IMR-90 (cell line): ENCODE measurements around the gene CLOCK. TPM values are rescaled to one million over a fixed set of nuclear protein-coding genes. Genes with fewer than 3 reads are reported as not detected.

Source experiments
- ATAC-seq: fragments of 200-7000 bp; cut with Tn5 transposase; 2 replicates; pipeline ENCODE4 v1.9.1; 2020; ENCODE audit warnings: low read depth, mild to moderate bottlenecking, moderate library complexity
- BruUV-seq: library from RNA; stranded (reverse); fragments of 400-500 nt; replicated peaks from 2 replicates; lab custom pipeline; 2021; lab: Mats Ljungman, UMichigan
- CTCF ChIA-PET: fragments of 300-600 bp; formaldehyde crosslinking; extraction: SDS; loops from one replicate; lab custom pipeline; 2021; ENCODE audit warnings: antibody characterized with exemption; lab: Yijun Ruan, JAX
- POLR2A ChIA-PET: fragments of 300-600 bp; sonication (Branson Sonifier 250); formaldehyde crosslinking; loops from one replicate; lab custom pipeline; 2022; ENCODE audit warnings: antibody characterized with exemption; ENCODE audit not compliant: unreplicated experiment; lab: Charles Lee
- DNase-seq: peaks from one replicate; pipeline ENCODE4 v3.0.0; 2013
- H2AFZ ChIP-seq: replicated peaks from 2 replicates; pipeline ENCODE3; 2013; ENCODE audit warnings: low read length, mild to moderate bottlenecking; ENCODE audit not compliant: poor library complexity
- H2AK5ac ChIP-seq: 2 replicates; pipeline ENCODE4 v1.6.1; 2013; ENCODE audit warnings: low read depth, low read length, inconsistent platforms
- H2AK9ac ChIP-seq: replicated peaks from 2 replicates; pipeline ENCODE3; 2013; ENCODE audit warnings: mild to moderate bottlenecking, low read depth, low read length, moderate library complexity; ENCODE audit not compliant: poor library complexity
- H2BK120ac ChIP-seq: 2 replicates; pipeline ENCODE4 v1.6.1; 2013; ENCODE audit warnings: low read depth, low read length, inconsistent platforms
- H2BK15ac ChIP-seq: 3 replicates; pipeline ENCODE4 v1.6.1; 2013; ENCODE audit warnings: low read depth, low read length, inconsistent platforms
- H2BK20ac ChIP-seq: 2 replicates; pipeline ENCODE4 v1.6.1; 2013; ENCODE audit warnings: low read depth, mild to moderate bottlenecking, inconsistent platforms, low read length, moderate library complexity
- H2BK5ac ChIP-seq: 2 replicates; pipeline ENCODE4 v1.6.1; 2013; ENCODE audit warnings: mild to moderate bottlenecking, low read depth, low read length, inconsistent platforms; ENCODE audit not compliant: poor library complexity, severe bottlenecking
- H3K14ac ChIP-seq: replicated peaks from 2 replicates; pipeline ENCODE4 v1.6.1; 2013; ENCODE audit warnings: low read depth, low read length, inconsistent platforms
- H3K18ac ChIP-seq: 2 replicates; pipeline ENCODE4 v1.6.1; 2013; ENCODE audit warnings: low read depth, low read length, control low read depth
- H3K23ac ChIP-seq: 2 replicates; pipeline ENCODE4 v1.6.1; 2013; ENCODE audit warnings: low read depth, low read length, inconsistent platforms
- H3K27ac ChIP-seq: 2 replicates; pipeline ENCODE4 v1.5.1; 2013; ENCODE audit warnings: mild to moderate bottlenecking, control low read depth, low read length; ENCODE audit not compliant: insufficient read depth
- H3K27me3 ChIP-seq: 2 replicates; pipeline ENCODE4 v1.6.1; 2013; ENCODE audit warnings: low read length; ENCODE audit not compliant: control insufficient read depth, insufficient read depth
- H3K36me3 ChIP-seq: 2 replicates; pipeline ENCODE4 v1.6.1; 2013; ENCODE audit warnings: low read length, mixed read lengths; ENCODE audit not compliant: control insufficient read depth, insufficient read depth
- H3K4ac ChIP-seq: 2 replicates; pipeline ENCODE4 v1.6.1; 2013; ENCODE audit warnings: low read depth, low read length, inconsistent platforms
- H3K4me1 ChIP-seq: 2 replicates; pipeline ENCODE4 v1.6.1; 2013; ENCODE audit warnings: low read length, mixed read lengths; ENCODE audit not compliant: control insufficient read depth, insufficient read depth
- H3K4me2 ChIP-seq: 2 replicates; pipeline ENCODE4 v1.6.1; 2013; ENCODE audit warnings: low read depth, mild to moderate bottlenecking, control low read depth, low read length, moderate library complexity
- H3K4me3 ChIP-seq: 2 replicates; pipeline ENCODE4 v1.5.1; 2013; ENCODE audit warnings: low read depth, mild to moderate bottlenecking, control low read depth, low read length, moderate library complexity; ENCODE audit not compliant: insufficient read depth
- H3K56ac ChIP-seq: 2 replicates; pipeline ENCODE4 v1.6.1; 2013; ENCODE audit warnings: low read length, inconsistent platforms; ENCODE audit not compliant: insufficient read depth; ENCODE audit errors: extremely low read depth
- H3K79me1 ChIP-seq, 2 experiments: 2 replicates each; pipeline ENCODE4 v1.6.1; 2013; ENCODE audit warnings: low read length in 2 of 2, inconsistent platforms in 1 of 2, low read depth in 1 of 2
- H3K9ac ChIP-seq: 2 replicates; pipeline ENCODE4 v1.6.1; 2013; ENCODE audit warnings: low read depth, low read length, control low read depth
- H3K9me1 ChIP-seq: 2 replicates; pipeline ENCODE4 v1.6.1; 2013; ENCODE audit warnings: low read length, inconsistent platforms; ENCODE audit not compliant: insufficient read depth
- H3K9me3 ChIP-seq: 2 replicates; pipeline ENCODE4 v1.6.1; 2013; ENCODE audit warnings: low read length; ENCODE audit not compliant: control insufficient read depth, insufficient read depth
- H4K20me1 ChIP-seq: 2 replicates; pipeline ENCODE4 v1.6.1; 2013; ENCODE audit warnings: low read length, inconsistent platforms; ENCODE audit not compliant: insufficient read depth
- H4K5ac ChIP-seq: 2 replicates; pipeline ENCODE4 v1.6.1; 2013; ENCODE audit warnings: mild to moderate bottlenecking, low read depth, low read length, control low read depth
- H4K8ac ChIP-seq, 2 experiments: 2 replicates each; pipeline ENCODE4 v1.6.1; 2013; ENCODE audit warnings: low read depth in 2 of 2, low read length in 2 of 2, control low read depth in 1 of 2, inconsistent platforms in 1 of 2
- H4K91ac ChIP-seq: 2 replicates; pipeline ENCODE4 v1.6.1; 2013; ENCODE audit warnings: low read depth, low read length, inconsistent platforms; ENCODE audit not compliant: insufficient read depth
- BHLHE40 ChIP-seq: fragments of 150-350 bp; IDR thresholded peaks from 2 replicates; pipeline ENCODE4 v1.6.1; 2016; ENCODE audit warnings: mild to moderate bottlenecking, low read depth, low read length
- CEBPB ChIP-seq: IDR thresholded peaks from 2 replicates; pipeline ENCODE4 v1.6.1; 2012; ENCODE audit warnings: low read depth, low read length, improper control_type of control experiment
- CHD1 ChIP-seq: IDR thresholded peaks from 2 replicates; pipeline ENCODE4 v1.6.1; 2012; ENCODE audit warnings: low read depth, low read length, improper control_type of control experiment
- CTCF ChIP-seq: conservative IDR thresholded peaks from 2 replicates; pipeline ENCODE4 v1.5.1; 2012; ENCODE audit warnings: mild to moderate bottlenecking, low read depth, low read length, improper control_type of control experiment
- ELK1 ChIP-seq: fragments of 150-350 bp; IDR thresholded peaks from 2 replicates; pipeline ENCODE4 v1.6.1; 2016; ENCODE audit warnings: low read depth, mild to moderate bottlenecking, low read length, moderate library complexity, borderline replicate concordance
- FOS ChIP-seq: fragments of 150-350 bp; IDR thresholded peaks from 2 replicates; pipeline ENCODE4 v1.6.1; 2016; ENCODE audit warnings: low read depth, low read length
- MAFK ChIP-seq: IDR thresholded peaks from 2 replicates; pipeline ENCODE4 v1.6.1; 2012; ENCODE audit warnings: low read depth, low read length, improper control_type of control experiment
- MXI1 ChIP-seq: IDR thresholded peaks from 2 replicates; pipeline ENCODE4 v1.6.1; 2012; ENCODE audit warnings: low read depth, mild to moderate bottlenecking, low read length, moderate library complexity, borderline replicate concordance
- NFE2L2 ChIP-seq: fragments of 150-350 bp; IDR thresholded peaks from 2 replicates; pipeline ENCODE4 v1.6.1; 2016; ENCODE audit warnings: low read depth, mild to moderate bottlenecking, low read length
- RAD21 ChIP-seq: IDR thresholded peaks from 2 replicates; pipeline ENCODE4 v1.6.1; 2012; ENCODE audit warnings: low read length, improper control_type of control experiment
- RCOR1 ChIP-seq: IDR thresholded peaks from 2 replicates; pipeline ENCODE4 v1.6.1; 2012; ENCODE audit warnings: mild to moderate bottlenecking, low read length, improper control_type of control experiment; ENCODE audit not compliant: insufficient replicate concordance
- RFX5 ChIP-seq: IDR thresholded peaks from 2 replicates; pipeline ENCODE4 v1.8.0; 2012; ENCODE audit warnings: low read depth, mild to moderate bottlenecking, low read length, moderate library complexity
- SMC3 ChIP-seq: fragments of 150-350 bp; IDR thresholded peaks from 2 replicates; pipeline ENCODE4 v1.6.1; 2016; ENCODE audit warnings: low read depth, mild to moderate bottlenecking, antibody characterized with exemption, low read length, moderate library complexity
- USF2 ChIP-seq: fragments of 150-350 bp; IDR thresholded peaks from 2 replicates; pipeline ENCODE4 v1.6.1; 2017; ENCODE audit warnings: mild to moderate bottlenecking, antibody characterized with exemption, low read length, low read depth
- WGBS, 2 experiments: methylation state at CpG; one replicate each; pipeline versions ENCODE4 v1.1.5 to v1.1.7; 2013; ENCODE audit warnings: missing lambda C conversion rate in 2 of 2; ENCODE audit not compliant: insufficient read length in 1 of 2; ENCODE audit errors: extremely low coverage in 2 of 2; 5-methylcytosine and 5-hydroxymethylcytosine counted together
- dilution Hi-C: fragments of 300-500 bp; cut with HindIII; formaldehyde crosslinking; loops from one replicate; pipeline ENCODE4 v1.14.3; 2018; ENCODE audit warnings: low sequenced_read_pairs; ENCODE audit not compliant: unreplicated experiment
- in situ Hi-C: fragments of 300-500 bp; cut with MboI; formaldehyde crosslinking; loops from 3 replicates; pipeline ENCODE4 v1.14.3; 2019; ENCODE audit warnings: low sequenced_read_pairs, inconsistent platforms, mixed read lengths
- intact Hi-C: fragments of 100-400 bp; cut with micrococcal nuclease; formaldehyde crosslinking; loops from 2 replicates; pipeline ENCODE4 v1.10.0; 2022
- polyA plus RNA-seq, 3 experiments: library from polyadenylated mRNA; depleted of rRNA; stranded (reverse); fragments of >200 nt; gene quantifications; 2 replicates each; pipeline ENCODE4 v1.2.3, GENCODE V29; 2012; ENCODE audit warnings: low replicate concordance in 1 of 3
- total RNA-seq: library from RNA; depleted of rRNA; stranded (reverse); fragments of >200 nt; gene quantifications from 2 replicates; pipeline ENCODE4 v1.2.3, GENCODE V29; 2012

Gene CLOCK
- total and polyA plus RNA-seq, 2 of the 4 experiments (the other 2 are of a cell fraction): 7.3 to 53.4 TPM

GRCh38 chr4:55416176-55416575 lies 130.5 kb downstream of the CLOCK start:
- BruUV-seq: no TSS peak
- H3K4me3 ChIP-seq: no peak overlapping the region
- WGBS, 2 experiments: no CpG with 5 or more reads among the region's 3 CpGs
- no peak overlapping the region for H2BK20ac ChIP-seq
- H3K9me3 ChIP-seq: no peaks in the 10 kb centered on the region
- CTCF ChIA-PET: interaction anchor here (0.8 kb wide), 1 partner anchor 70 kb away, joined by 3 read pairs; the partner anchor contains the start of gene SRD5A3
- no peak overlapping the region for H3K4ac ChIP-seq
- no peak overlapping the region for H2AFZ ChIP-seq
- in situ Hi-C loops: loop anchor here (25.0 kb wide), 1 partner anchor 446 kb away; the partner anchor contains the start of gene EXOC1
- peaks cover 45% of the 10 kb centered on the region for H3K36me3 ChIP-seq
- TF ChIP-seq SMC3 (no peak), CHD1 (no peak), ELK1 (no peak), RAD21 (no peak), BHLHE40 (no peak), CTCF (no peak), USF2 (no peak), RCOR1 (no peak), MAFK (no peak), RFX5 (no peak), FOS (no peak), NFE2L2 (no peak), CEBPB (no peak), MXI1 (no peak)
- H3K18ac ChIP-seq: no peak overlapping the region
- H2BK120ac ChIP-seq: no peak overlapping the region
- no peak overlapping the region for H2AK9ac ChIP-seq
- intact Hi-C loops: no loop called here
- H3K79me1 ChIP-seq: peaks cover 29 to 53% of the 10 kb centered on the region in 2 experiments
- no peak overlapping the region for H4K8ac ChIP-seq
- no peak overlapping the region for H3K56ac ChIP-seq
- peaks cover 3% of the 10 kb centered on the region; the same call in 1 of the 2 replicates for H3K9me1 ChIP-seq
- H3K23ac ChIP-seq: no peak overlapping the region
- H3K4me1 ChIP-seq: no peaks in the 10 kb centered on the region
- no peak overlapping the region for H4K91ac ChIP-seq
- H4K5ac ChIP-seq: no peak overlapping the region
- no peak overlapping the region for H2AK5ac ChIP-seq
- H3K9ac ChIP-seq: no peak overlapping the region
- no peaks in the 10 kb centered on the region for H3K27me3 ChIP-seq
- H2BK5ac ChIP-seq: no peak overlapping the region
- H3K14ac ChIP-seq: no peak overlapping the region
- H3K27ac ChIP-seq: no peak overlapping the region
- H2BK15ac ChIP-seq: no peak overlapping the region
- POLR2A ChIA-PET: no interaction called here
- dilution Hi-C loops: no loop called here
- no peak for ATAC-seq
- H3K4me2 ChIP-seq: no peak overlapping the region
- DNase-seq: no peak
- peaks cover 52% of the 10 kb centered on the region for H4K20me1 ChIP-seq
